KMS-11 (cell line): ENCODE results near the gene MAPKBP1.

ENCODE experiments used
- H2AFZ ChIP-seq: fragments of 200-600 bp; sonication (generic); 2 replicates; pipeline ENCODE4 v1.6.1; 2016; ENCODE audit warnings: antibody characterized with exemption, mixed run types, low read depth
- H3K27ac ChIP-seq: fragments of 200-600 bp; sonication (generic); 2 replicates; pipeline ENCODE4 v1.6.1; 2016; ENCODE audit warnings: mild to moderate bottlenecking, mixed run types
- H3K27me3 ChIP-seq: fragments of 200-600 bp; sonication (generic); 2 replicates; pipeline ENCODE4 v1.6.1; 2017; ENCODE audit warnings: mild to moderate bottlenecking, low read depth, mixed run types, moderate library complexity; ENCODE audit not compliant: insufficient read depth
- H3K36me3 ChIP-seq: fragments of 200-600 bp; sonication (generic); 2 replicates; pipeline ENCODE4 v1.6.1; 2017; ENCODE audit warnings: mild to moderate bottlenecking, mixed run types; ENCODE audit not compliant: insufficient read depth
- H3K4me1 ChIP-seq: fragments of 200-600 bp; sonication (generic); 2 replicates; pipeline ENCODE4 v1.6.1; 2016; ENCODE audit warnings: mild to moderate bottlenecking, low read depth, mixed run types; ENCODE audit not compliant: poor library complexity, severe bottlenecking
- H3K4me2 ChIP-seq: fragments of 200-600 bp; sonication (generic); 2 replicates; pipeline ENCODE4 v1.7.0; 2016; ENCODE audit warnings: mild to moderate bottlenecking, mixed run types
- H3K4me3 ChIP-seq: fragments of 200-600 bp; sonication (generic); IDR thresholded peaks from 2 replicates; pipeline ENCODE4 v1.6.1; 2017; ENCODE audit warnings: low read depth, low read length, mixed read lengths; ENCODE audit not compliant: insufficient read depth
- H3K79me2 ChIP-seq: fragments of 200-600 bp; sonication (generic); 2 replicates; pipeline ENCODE4 v1.6.1; 2016; ENCODE audit warnings: low read depth, mixed run types; ENCODE audit not compliant: insufficient read depth
- H3K9ac ChIP-seq: fragments of 200-600 bp; sonication (generic); 2 replicates; pipeline ENCODE4 v1.6.1; 2016; ENCODE audit warnings: mild to moderate bottlenecking, mixed run types
- H4K20me1 ChIP-seq: fragments of 200-600 bp; sonication (generic); 2 replicates; pipeline ENCODE4 v1.6.1; 2016; ENCODE audit warnings: mild to moderate bottlenecking, mixed run types; ENCODE audit not compliant: insufficient read depth
- TF ChIP-seq, protein P1 (sequence below): fragments of 200-600 bp; sonication (generic); conservative IDR thresholded peaks from 2 replicates; pipeline ENCODE4 v1.6.1; 2017; ENCODE audit warnings: low read depth, mild to moderate bottlenecking, antibody characterized with exemption, low read length, moderate library complexity, mixed read lengths

Gene MAPKBP1

GRCh38 chr15:41872166-41872747 lies 98.0 kb downstream of the MAPKBP1 start:
- no peak overlapping the region for H3K9ac ChIP-seq
- TF ChIP-seq, protein P1, sequence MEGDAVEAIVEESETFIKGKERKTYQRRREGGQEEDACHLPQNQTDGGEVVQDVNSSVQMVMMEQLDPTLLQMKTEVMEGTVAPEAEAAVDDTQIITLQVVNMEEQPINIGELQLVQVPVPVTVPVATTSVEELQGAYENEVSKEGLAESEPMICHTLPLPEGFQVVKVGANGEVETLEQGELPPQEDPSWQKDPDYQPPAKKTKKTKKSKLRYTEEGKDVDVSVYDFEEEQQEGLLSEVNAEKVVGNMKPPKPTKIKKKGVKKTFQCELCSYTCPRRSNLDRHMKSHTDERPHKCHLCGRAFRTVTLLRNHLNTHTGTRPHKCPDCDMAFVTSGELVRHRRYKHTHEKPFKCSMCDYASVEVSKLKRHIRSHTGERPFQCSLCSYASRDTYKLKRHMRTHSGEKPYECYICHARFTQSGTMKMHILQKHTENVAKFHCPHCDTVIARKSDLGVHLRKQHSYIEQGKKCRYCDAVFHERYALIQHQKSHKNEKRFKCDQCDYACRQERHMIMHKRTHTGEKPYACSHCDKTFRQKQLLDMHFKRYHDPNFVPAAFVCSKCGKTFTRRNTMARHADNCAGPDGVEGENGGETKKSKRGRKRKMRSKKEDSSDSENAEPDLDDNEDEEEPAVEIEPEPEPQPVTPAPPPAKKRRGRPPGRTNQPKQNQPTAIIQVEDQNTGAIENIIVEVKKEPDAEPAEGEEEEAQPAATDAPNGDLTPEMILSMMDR, result no peak

DNA sequence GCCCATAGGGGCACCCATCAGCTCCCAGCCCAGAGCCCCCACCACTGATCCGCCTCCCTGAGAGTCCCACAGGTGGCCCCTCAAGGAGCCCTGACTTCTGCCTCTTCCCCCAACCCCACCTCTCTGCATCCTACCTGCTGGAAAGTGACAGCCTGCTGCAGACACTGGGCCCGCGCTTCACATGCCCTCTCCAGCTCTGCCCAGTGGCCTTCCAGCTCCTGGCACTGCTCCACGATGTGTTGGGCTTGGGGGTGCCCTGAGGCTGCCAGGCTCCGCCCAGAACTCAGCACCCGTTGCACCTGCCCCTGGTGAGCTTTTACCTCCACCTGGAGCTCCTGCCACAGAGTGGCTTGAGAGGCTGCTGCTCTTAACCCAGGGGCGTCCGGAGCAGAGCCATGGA lies 99.4 kb downstream of the MAPKBP1 start:
- peaks cover 58% of the 10 kb centered on the region for H3K27me3 ChIP-seq
- no peak overlapping the region for H3K27ac ChIP-seq
- H4K20me1 ChIP-seq, result no peaks in the 10 kb centered on the region
- H3K4me1 ChIP-seq, result no peaks in the 10 kb centered on the region
- no peaks in the 10 kb centered on the region for H3K36me3 ChIP-seq
- no peak overlapping the region for H3K4me3 ChIP-seq
- no peak overlapping the region for H3K4me2 ChIP-seq
- TF ChIP-seq, protein P1, result no peak
- no peak overlapping the region for H3K9ac ChIP-seq
- H3K79me2 ChIP-seq, result no peaks in the 10 kb centered on the region
- H2AFZ ChIP-seq, result no peak overlapping the region

More at GRCh38 chr15:41872166-41872747, 98.0 kb downstream of the MAPKBP1 start:
- Histone ChIP-seq H3K36me3 (no peaks in the 10 kb centered on the region), H3K4me3 (no peak overlapping the region), H3K27ac (no peak overlapping the region), H3K27me3 (peaks cover 59% of the 10 kb centered on the region), H4K20me1 (no peaks in the 10 kb centered on the region), H3K79me2 (no peaks in the 10 kb centered on the region), H3K4me1 (no peaks in the 10 kb centered on the region), H3K4me2 (no peak overlapping the region), H2AFZ (no peak overlapping the region)

DNA sequence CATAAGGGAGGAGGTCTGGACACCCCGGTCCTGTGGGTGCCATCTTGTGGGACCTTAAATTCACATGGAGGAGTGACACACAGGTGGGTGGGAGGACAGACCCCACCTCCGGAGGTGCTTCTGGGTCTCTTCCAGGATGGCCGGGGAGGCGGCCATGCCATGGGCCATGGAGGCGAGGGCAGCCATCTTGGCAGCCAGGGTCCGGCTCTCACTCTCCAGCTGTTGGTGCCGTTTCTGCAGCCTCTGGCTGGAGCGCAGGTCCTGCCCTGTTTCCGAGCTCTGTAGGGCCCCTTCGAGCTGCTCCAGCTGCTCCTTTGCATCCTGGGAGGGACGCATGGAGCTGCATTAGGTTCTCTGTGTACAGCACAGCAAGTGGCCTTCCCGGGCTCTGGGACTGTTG lies 100.5 kb downstream of the MAPKBP1 start:
- H3K9ac ChIP-seq, result no peak overlapping the region
- no peaks in the 10 kb centered on the region for H4K20me1 ChIP-seq
- peaks cover 50% of the 10 kb centered on the region for H3K27me3 ChIP-seq
- TF ChIP-seq, protein P1, result no peak
- H3K4me2 ChIP-seq, result no peak overlapping the region
- no peak overlapping the region for H3K4me3 ChIP-seq
- no peaks in the 10 kb centered on the region for H3K79me2 ChIP-seq
- H2AFZ ChIP-seq, result no peak overlapping the region
- no peaks in the 10 kb centered on the region for H3K36me3 ChIP-seq
- H3K27ac ChIP-seq, result no peak overlapping the region
- H3K4me1 ChIP-seq, result no peaks in the 10 kb centered on the region

GRCh38 chr15:41876007-41876406 lies 101.7 kb downstream of the MAPKBP1 start:
- H3K9ac ChIP-seq, result no peak overlapping the region
- no peak overlapping the region for H3K27ac ChIP-seq
- H3K36me3 ChIP-seq, result no peaks in the 10 kb centered on the region
- H3K4me2 ChIP-seq, result no peak overlapping the region
- peaks cover 39% of the 10 kb centered on the region for H3K27me3 ChIP-seq
- H3K79me2 ChIP-seq, result no peaks in the 10 kb centered on the region
- H4K20me1 ChIP-seq, result no peaks in the 10 kb centered on the region
- TF ChIP-seq, protein P1, result no peak
- no peak overlapping the region for H3K4me3 ChIP-seq
- no peaks in the 10 kb centered on the region for H3K4me1 ChIP-seq
- H2AFZ ChIP-seq, result no peak overlapping the region
